GM23248 (cell line): ENCODE results near the gene TH. TPM values are rescaled to one million over a fixed set of nuclear protein-coding genes. Genes with fewer than 3 reads are reported as not detected.

Experiments used
- DNase-seq: peaks from one replicate; pipeline ENCODE4 v3.0.0-alpha.2; 2015
- H2AFZ ChIP-seq: fragments of 200-600 bp; sonication (generic); 2 replicates; pipeline ENCODE4 v1.6.1; 2016; ENCODE audit warnings: antibody characterized with exemption
- H3F3A ChIP-seq: fragments of 200-600 bp; sonication (generic); 2 replicates; pipeline ENCODE4 v1.6.1; 2016; ENCODE audit warnings: mild to moderate bottlenecking, antibody characterized with exemption, mixed run types; ENCODE audit not compliant: insufficient read depth
- H3K27ac ChIP-seq: fragments of 200-600 bp; sonication (generic); 2 replicates; pipeline ENCODE4 v1.5.1; 2016; ENCODE audit warnings: mild to moderate bottlenecking
- H3K27me3 ChIP-seq: fragments of 200-600 bp; sonication (generic); replicated peaks from 2 replicates; pipeline ENCODE4 v1.6.1; 2016; ENCODE audit warnings: mild to moderate bottlenecking; ENCODE audit not compliant: insufficient read depth
- H3K36me3 ChIP-seq: fragments of 200-600 bp; sonication (generic); 2 replicates; pipeline ENCODE4 v1.6.1; 2016; ENCODE audit warnings: low read depth, mild to moderate bottlenecking
- H3K4me1 ChIP-seq: fragments of 200-600 bp; sonication (generic); 2 replicates; pipeline ENCODE4 v1.6.1; 2016; ENCODE audit warnings: mild to moderate bottlenecking; ENCODE audit not compliant: insufficient read depth
- H3K4me2 ChIP-seq: fragments of 200-600 bp; sonication (generic); one replicate; pipeline ENCODE4 v1.6.1; 2016; ENCODE audit warnings: mild to moderate bottlenecking; ENCODE audit not compliant: unreplicated experiment
- H3K4me3 ChIP-seq: fragments of 200-600 bp; sonication (generic); 2 replicates; pipeline ENCODE4 v1.5.1; 2016; ENCODE audit warnings: mild to moderate bottlenecking
- H3K79me2 ChIP-seq: fragments of 200-600 bp; sonication (generic); 2 replicates; pipeline ENCODE4 v1.6.1; 2016; ENCODE audit warnings: mild to moderate bottlenecking; ENCODE audit not compliant: insufficient read depth
- H3K9ac ChIP-seq: fragments of 200-600 bp; sonication (generic); 2 replicates; pipeline ENCODE4 v1.6.1; 2016; ENCODE audit warnings: mild to moderate bottlenecking
- H3K9me2 ChIP-seq: fragments of 200-600 bp; sonication (generic); 2 replicates; pipeline ENCODE4 v1.6.1; 2016; ENCODE audit warnings: mixed run types, mild to moderate bottlenecking, moderate library complexity; ENCODE audit not compliant: insufficient read depth
- H3K9me3 ChIP-seq: fragments of 200-600 bp; sonication (generic); one replicate; pipeline ENCODE4 v1.6.1; 2017; ENCODE audit warnings: low read depth
- H4K20me1 ChIP-seq: fragments of 200-600 bp; sonication (generic); 2 replicates; pipeline ENCODE4 v1.6.0; 2016; ENCODE audit not compliant: insufficient read depth
- EZH2 ChIP-seq: fragments of 200-600 bp; sonication (generic); IDR thresholded peaks from 2 replicates; pipeline ENCODE4 v1.6.1; 2018; ENCODE audit warnings: antibody characterized with exemption, mild to moderate bottlenecking; ENCODE audit not compliant: insufficient read depth, poor library complexity, severe bottlenecking
- EZH2phosphoT487 ChIP-seq: fragments of 200-600 bp; sonication (generic); IDR thresholded peaks from 2 replicates; pipeline ENCODE4 v1.6.1; 2018; ENCODE audit warnings: antibody characterized with exemption, moderate library complexity, mild to moderate bottlenecking, low read depth; ENCODE audit not compliant: insufficient read depth
- WGBS, 2 experiments: methylation state at CpG; one replicate each; pipeline ENCODE4 v1.1.6; 2015 to 2017; ENCODE audit warnings: low lambda C conversion rate in 2 of 2, low coverage in 1 of 2; ENCODE audit errors: missing lambda C conversion rate in 2 of 2; 5-methylcytosine and 5-hydroxymethylcytosine counted together
- in situ Hi-C: fragments of 300-500 bp; cut with MboI; formaldehyde crosslinking; loops from 2 replicates; pipeline ENCODE4 v1.15.0; 2020
- polyA plus RNA-seq: library from polyadenylated mRNA; unstranded; fragments of >200 nt; fragmentation: Nextera tagmentation; extraction: Ambion mirVana; gene quantifications from 2 replicates; pipeline ENCODE4 v1.2.1, GENCODE V29; 2016
- total RNA-seq: library from RNA; depleted of rRNA; stranded (reverse); fragments of >200 nt; shearing (Covaris generic); gene quantifications from 2 replicates; pipeline ENCODE4 v1.2.3, GENCODE V29; 2014

Gene TH
- total and polyA plus RNA-seq, 2 experiments from 2014 or later = not detected

- no peak overlapping the region for H3K4me3 ChIP-seq
- no peaks in the 10 kb centered on the region for H3K9me3 ChIP-seq
- no peaks in the 10 kb centered on the region for H3K36me3 ChIP-seq
- no peak overlapping the region for H3K4me2 ChIP-seq
- H3K9ac ChIP-seq = no peak overlapping the region
- 59 to 64% methylated on average over 7 of the region's 7 CpGs for WGBS, 2 experiments
- no peak for TF ChIP-seq EZH2phosphoT487
- TF ChIP-seq EZH2 = no peak
- no peaks in the 10 kb centered on the region for H3K79me2 ChIP-seq
- no peaks in the 10 kb centered on the region for H3F3A ChIP-seq
- no peaks in the 10 kb centered on the region for H3K4me1 ChIP-seq
- no peaks in the 10 kb centered on the region for H4K20me1 ChIP-seq
- H3K9me2 ChIP-seq = no peaks in the 10 kb centered on the region
- H2AFZ ChIP-seq = no peak overlapping the region
- H3K27me3 ChIP-seq = peaks cover 30% of the 10 kb centered on the region; the same call in 1 of the 2 replicates
- DNase-seq = no peak
- H3K27ac ChIP-seq = no peak overlapping the region
- in situ Hi-C loops = no loop called here
Measured at GRCh38 chr11:2123628-2123960, 48.0 kb downstream of the TH start.

GRCh38 chr11:2122907-2123627 is 48.5 kb downstream of the TH start:
- WGBS, 2 experiments = 62 to 76% methylated on average over 9 to 13 of the region's 13 CpGs
- Histone ChIP-seq H3F3A (no peaks in the 10 kb centered on the region), H3K36me3 (no peaks in the 10 kb centered on the region), H3K9ac (no peak overlapping the region), H4K20me1 (no peaks in the 10 kb centered on the region), H3K4me2 (no peak overlapping the region), H3K27ac (no peak overlapping the region), H3K4me3 (no peak overlapping the region), H3K27me3 (peaks cover 35% of the 10 kb centered on the region), H3K9me2 (no peaks in the 10 kb centered on the region), H3K9me3 (no peaks in the 10 kb centered on the region), H3K79me2 (no peaks in the 10 kb centered on the region), H3K4me1 (no peaks in the 10 kb centered on the region), H2AFZ (no peak overlapping the region)
- DNase-seq = no peak
- in situ Hi-C loops = no loop called here
- TF ChIP-seq EZH2phosphoT487 = no peak
- no peak for TF ChIP-seq EZH2

- no peak overlapping the region for H2AFZ ChIP-seq
- DNase-seq = no peak
- 44 to 47% methylated on average over 17 to 19 of the region's 19 CpGs for WGBS, 2 experiments
- H3K9me3 ChIP-seq = no peaks in the 10 kb centered on the region
- H3K4me2 ChIP-seq = no peak overlapping the region
- no peaks in the 10 kb centered on the region for H4K20me1 ChIP-seq
- H3K4me1 ChIP-seq = no peaks in the 10 kb centered on the region
- no peaks in the 10 kb centered on the region for H3K9me2 ChIP-seq
- in situ Hi-C loops = no loop called here
- no peak overlapping the region for H3K9ac ChIP-seq
- no peaks in the 10 kb centered on the region for H3K79me2 ChIP-seq
- no peaks in the 10 kb centered on the region for H3K36me3 ChIP-seq
- H3F3A ChIP-seq = no peaks in the 10 kb centered on the region
- no peak overlapping the region for H3K27ac ChIP-seq
- no peak for TF ChIP-seq EZH2
- no peak for TF ChIP-seq EZH2phosphoT487
- no peak overlapping the region for H3K4me3 ChIP-seq
- peaks cover 40% of the 10 kb centered on the region for H3K27me3 ChIP-seq
Measured at GRCh38 chr11:2122222-2122906, 49.3 kb downstream of the TH start.

GRCh38 chr11:2121227-2122130 is 50.1 kb downstream of the TH start:
- Histone ChIP-seq H3K4me2 (no peak overlapping the region), H3K27me3 (peaks cover 46% of the 10 kb centered on the region), H3K9me2 (no peaks in the 10 kb centered on the region), H3K79me2 (no peaks in the 10 kb centered on the region), H3K4me3 (no peak overlapping the region), H2AFZ (no peak overlapping the region), H4K20me1 (no peaks in the 10 kb centered on the region), H3F3A (no peaks in the 10 kb centered on the region), H3K36me3 (no peaks in the 10 kb centered on the region), H3K9ac (no peak overlapping the region), H3K9me3 (no peaks in the 10 kb centered on the region), H3K4me1 (no peaks in the 10 kb centered on the region), H3K27ac (no peak overlapping the region)
- WGBS, 2 experiments = 49 to 50% methylated on average over 21 of the region's 21 CpGs
- DNase-seq = no peak
- TF ChIP-seq EZH2 = no peak
- no peak for TF ChIP-seq EZH2phosphoT487
- in situ Hi-C loops = no loop called here
